Nucleus accumbens (tissue), 56 donors: Measurements from ENCODE around the gene TOR1A.
"Not testable (repeated sequence)": the region's sequence is repeated elsewhere in the genome, so short reads cannot be mapped to it uniquely, and the experiment has no call there.

Source experiments
- DNase-seq, 56 donors: peaks; one replicate each; lab custom pipeline; 2025; lab: John Stamatoyannopoulos, UW

Gene TOR1A

GRCh38 chr9:129826344-129826743 lies 2.4 kb upstream of the TOR1A start:
- no peak for DNase-seq

- peak in 5 of 56 donors; percentile 32 to 54 (median 47) for DNase-seq
Observed at GRCh38 chr9:129823542-129823934, 398 bp downstream of the TOR1A start.

GRCh38 chr9:129822898-129823541 lies 916 bp downstream of the TOR1A start:
- DNase-seq: peak in 2 of 56 donors; percentile 13 to 17

GRCh38 chr9:129816501-129817435 lies 7.2 kb downstream of the TOR1A start:
- no peak for DNase-seq

GRCh38 chr9:129815278-129815677 lies 8.7 kb downstream of the TOR1A start:
- DNase-seq: no peak

- peak in 2 of 56 donors; percentile 18 to 20 for DNase-seq
Observed at GRCh38 chr9:129814432-129815223, 9.3 kb downstream of the TOR1A start.

GRCh38 chr9:129813661-129814060 lies 10.3 kb downstream of the TOR1A start:
- DNase-seq: no peak

GRCh38 chr9:129812385-129812784 lies 11.6 kb downstream of the TOR1A start:
- no peak for DNase-seq

- DNase-seq: no peak
Observed at GRCh38 chr9:129811967-129812363, 12.0 kb downstream of the TOR1A start.

GRCh38 chr9:129810788-129811187 lies 13.1 kb downstream of the TOR1A start:
- no peak for DNase-seq

GRCh38 chr9:129810116-129810515 lies 13.8 kb downstream of the TOR1A start:
- DNase-seq: no peak

GRCh38 chr9:129809346-129809745 lies 14.6 kb downstream of the TOR1A start:
- DNase-seq: no peak

GRCh38 chr9:129806061-129806460 lies 17.9 kb downstream of the TOR1A start:
- no peak for DNase-seq

GRCh38 chr9:129803676-129804060 lies 20.3 kb downstream of the TOR1A start:
- no peak for DNase-seq

- peak in 55 of 56 donors; percentile 52 to 96 (median 87) for DNase-seq
Observed at GRCh38 chr9:129802833-129803675, 20.9 kb downstream of the TOR1A start, which contains the start of gene TOR1B. TOR1B (plus strand) TSS chr9:129803184; CDS start chr9:129803213, 29 bp downstream.

GRCh38 chr9:129801504-129801903 lies 22.4 kb downstream of the TOR1A start:
- DNase-seq: no peak

- no peak for DNase-seq
Observed at GRCh38 chr9:129798973-129799372, 25.0 kb downstream of the TOR1A start.

- not testable (repeated sequence) for DNase-seq
Observed at GRCh38 chr9:129796029-129796428, 27.9 kb downstream of the TOR1A start.

GRCh38 chr9:129794549-129794948 lies 29.4 kb downstream of the TOR1A start:
- no peak for DNase-seq

GRCh38 chr9:129786481-129786880 lies 37.5 kb downstream of the TOR1A start:
- DNase-seq: no peak
